Stomach (tissue), 4 donors: Measurements from ENCODE around the gene TELO2.

Source experiments
- POLR2A ChIP-seq, 4 donors: fragments of 450-650 bp; IDR thresholded peaks; one replicate each; pipeline ENCODE4 v1.6.1; 2016; ENCODE audit warnings: antibody characterized with exemption in 4 of 4, control low read depth in 2 of 4, mild to moderate bottlenecking in 1 of 4, moderate library complexity in 1 of 4
- TF ChIP-seq, protein P1 (sequence below), 7 experiments: fragments of 450-650 bp in 4 of 7; fragments of 200-600 bp in 3 of 7; sonication (generic) in 3 of 7; IDR thresholded peaks; one replicate each; pipeline ENCODE4 v1.5.1; 2016 to 2019; ENCODE audit warnings: antibody characterized with exemption in 7 of 7, control low read depth in 2 of 7, mild to moderate bottlenecking in 1 of 7

DNA sequence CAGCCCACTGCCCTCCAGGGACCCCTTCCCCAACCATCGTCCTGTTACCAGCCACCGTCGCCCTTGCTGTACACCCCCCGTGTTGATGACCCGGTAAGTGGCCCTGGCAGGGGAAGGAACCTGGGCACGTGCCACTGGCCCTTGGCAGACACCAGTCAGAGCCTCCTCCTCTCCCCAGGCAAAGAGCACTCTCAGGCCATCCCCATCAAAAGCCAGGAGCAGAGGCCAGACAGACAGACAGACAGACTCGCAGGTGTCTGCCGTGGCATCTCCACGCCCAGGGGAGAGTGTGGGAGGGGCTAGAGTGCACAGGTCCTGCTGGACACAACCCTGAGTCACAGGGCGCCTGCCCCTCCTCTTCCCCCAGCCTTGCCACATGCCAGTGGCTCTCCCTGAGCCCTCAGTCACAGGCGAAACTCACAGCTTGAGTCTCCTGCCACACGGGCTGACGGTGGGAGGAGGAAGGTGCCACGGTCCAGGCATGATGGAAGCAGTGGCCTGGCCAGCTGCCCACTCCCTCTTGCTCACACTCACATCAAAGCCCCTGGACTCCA is 26.1 kb upstream of the TELO2 start:
- TF ChIP-seq, protein P1, sequence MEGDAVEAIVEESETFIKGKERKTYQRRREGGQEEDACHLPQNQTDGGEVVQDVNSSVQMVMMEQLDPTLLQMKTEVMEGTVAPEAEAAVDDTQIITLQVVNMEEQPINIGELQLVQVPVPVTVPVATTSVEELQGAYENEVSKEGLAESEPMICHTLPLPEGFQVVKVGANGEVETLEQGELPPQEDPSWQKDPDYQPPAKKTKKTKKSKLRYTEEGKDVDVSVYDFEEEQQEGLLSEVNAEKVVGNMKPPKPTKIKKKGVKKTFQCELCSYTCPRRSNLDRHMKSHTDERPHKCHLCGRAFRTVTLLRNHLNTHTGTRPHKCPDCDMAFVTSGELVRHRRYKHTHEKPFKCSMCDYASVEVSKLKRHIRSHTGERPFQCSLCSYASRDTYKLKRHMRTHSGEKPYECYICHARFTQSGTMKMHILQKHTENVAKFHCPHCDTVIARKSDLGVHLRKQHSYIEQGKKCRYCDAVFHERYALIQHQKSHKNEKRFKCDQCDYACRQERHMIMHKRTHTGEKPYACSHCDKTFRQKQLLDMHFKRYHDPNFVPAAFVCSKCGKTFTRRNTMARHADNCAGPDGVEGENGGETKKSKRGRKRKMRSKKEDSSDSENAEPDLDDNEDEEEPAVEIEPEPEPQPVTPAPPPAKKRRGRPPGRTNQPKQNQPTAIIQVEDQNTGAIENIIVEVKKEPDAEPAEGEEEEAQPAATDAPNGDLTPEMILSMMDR (IDR thresholded peaks at IDR 0.05), result no peak
- TF ChIP-seq POLR2A (IDR thresholded peaks at IDR 0.05), result no peak
